GM12873 (cell line): Measurements from ENCODE around the gene KDM1B.

Source experiments
- CTCF ChIP-seq: IDR thresholded peaks from 2 replicates; pipeline ENCODE4 v1.5.1; 2012; ENCODE audit warnings: low read depth, mild to moderate bottlenecking, moderate library complexity, low read length, control low read depth; ENCODE audit not compliant: insufficient read depth; ENCODE audit errors: missing control alignments

The KDM1B gene

DNA sequence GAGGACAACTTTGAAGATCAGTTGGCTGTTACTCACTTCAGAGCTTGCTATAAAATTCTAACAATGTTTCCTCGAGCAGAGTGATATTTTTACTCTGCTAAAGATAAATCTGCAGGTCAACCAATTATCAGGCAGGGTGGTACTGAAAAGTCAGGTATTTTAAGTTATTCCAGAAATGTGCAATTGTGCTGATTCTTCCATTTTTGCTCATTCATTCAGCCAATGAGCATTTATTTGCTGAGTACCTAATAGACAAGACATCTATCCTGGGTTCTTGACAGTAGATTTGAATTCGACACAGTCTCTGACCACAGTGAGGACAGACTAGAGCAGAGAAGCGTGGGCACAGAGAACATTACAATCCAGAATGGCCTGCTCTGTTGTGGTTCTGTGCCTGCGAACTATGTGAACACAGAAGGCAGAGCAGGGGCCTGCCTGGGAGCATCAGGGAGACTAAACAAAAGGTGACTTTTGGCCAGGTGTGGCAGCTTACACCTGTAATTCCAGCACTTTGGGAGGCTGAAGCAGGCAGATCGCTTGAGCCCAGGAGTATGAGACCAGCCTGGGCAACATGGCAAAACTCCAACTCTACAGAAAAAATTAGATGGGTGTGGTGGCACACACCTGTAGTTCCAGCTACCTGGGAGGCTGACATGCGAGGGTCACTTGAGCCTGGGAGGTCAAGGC lies 15.1 kb upstream of the KDM1B start:
- no peak for TF ChIP-seq CTCF

DNA sequence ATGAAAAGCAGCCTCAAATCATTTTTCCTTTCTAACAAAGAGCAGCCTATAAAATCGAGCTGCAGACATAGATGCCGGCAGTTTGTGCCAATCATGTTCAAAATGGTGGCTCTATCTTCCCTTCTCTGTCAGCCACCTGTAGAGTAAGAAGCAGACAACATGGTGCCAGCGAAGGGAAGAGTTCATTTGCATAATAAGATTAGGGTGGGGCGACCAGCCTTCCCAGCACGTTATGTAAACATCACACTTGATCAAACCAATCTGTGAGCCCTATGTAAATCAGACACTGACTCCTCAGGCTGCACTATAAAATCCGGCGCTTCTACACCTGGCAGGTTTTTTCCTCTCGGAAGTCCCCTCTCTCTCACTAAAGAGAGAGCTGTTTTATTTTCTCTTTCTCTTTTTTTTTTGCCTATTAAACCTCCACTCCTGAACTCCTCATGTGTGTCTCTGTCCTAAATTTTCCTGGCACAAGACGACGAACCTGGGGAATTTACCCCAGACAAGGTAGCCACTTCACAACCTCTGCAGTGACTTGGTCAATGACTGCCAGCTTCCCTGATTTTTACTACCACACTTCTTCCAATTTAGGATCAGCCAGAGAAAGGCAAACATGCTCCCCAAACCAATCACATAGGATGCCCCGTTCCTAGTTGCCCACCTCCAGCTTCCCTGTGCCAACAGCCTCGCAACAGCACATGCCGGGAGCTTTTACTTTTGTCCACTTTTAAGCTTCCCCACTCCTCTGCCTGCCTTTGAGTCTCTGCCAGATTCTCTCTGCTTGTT lies 13.2 kb upstream of the KDM1B start:
- TF ChIP-seq CTCF, result no peak

GRCh38 chr6:18142591-18142861 lies 12.7 kb upstream of the KDM1B start:
- no peak for TF ChIP-seq CTCF

DNA sequence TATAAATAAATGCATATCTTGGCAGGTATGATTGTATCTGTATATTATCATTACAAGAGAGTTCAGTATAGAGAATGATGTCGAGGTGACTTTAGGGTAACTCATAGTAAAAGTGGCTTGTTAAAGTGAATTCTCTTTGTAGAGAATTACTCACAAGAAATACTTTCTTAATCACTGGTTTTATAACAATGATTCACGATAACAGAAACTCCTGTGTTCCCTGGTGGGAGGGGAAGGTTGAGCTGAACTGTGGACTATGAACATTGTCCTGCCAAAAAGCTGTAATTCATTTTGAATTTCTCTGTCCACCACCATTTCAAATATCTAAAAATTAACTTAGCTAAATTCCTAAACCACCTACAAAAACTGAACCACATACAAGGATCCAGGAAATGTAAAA lies 8.1 kb upstream of the KDM1B start:
- TF ChIP-seq CTCF, result no peak

DNA sequence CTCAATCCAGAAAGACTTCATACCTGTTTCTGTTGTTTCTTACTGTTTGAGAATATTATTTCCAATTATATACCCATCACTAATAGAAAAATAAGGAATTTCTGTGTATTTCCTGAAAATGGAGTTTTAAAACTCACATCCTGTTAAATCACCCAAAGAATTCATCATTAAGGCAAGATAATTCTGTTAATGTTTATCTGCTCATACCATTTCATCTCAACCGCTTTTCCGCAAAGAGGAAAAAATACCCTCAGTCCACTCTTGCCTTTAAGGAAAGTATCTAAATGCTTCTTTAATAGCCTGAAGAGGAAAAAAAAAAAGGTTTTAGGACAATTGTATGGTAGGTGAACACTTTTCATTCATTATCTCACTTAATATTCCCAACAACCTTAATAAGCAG lies 7.6 kb upstream of the KDM1B start:
- TF ChIP-seq CTCF, result no peak

GRCh38 chr6:18148304-18149025 lies 6.8 kb upstream of the KDM1B start:
- no peak for TF ChIP-seq CTCF

GRCh38 chr6:18151801-18152200 lies 3.4 kb upstream of the KDM1B start:
- TF ChIP-seq CTCF, result no peak
